HL-60 (cell line): ENCODE measurements around the gene TRUB1.

Experiments used
- TF ChIP-seq, protein P1 (sequence below): IDR thresholded peaks from one replicate; pipeline ENCODE4 v1.5.1; 2011; ENCODE audit warnings: low read length, control low read depth, inconsistent platforms; ENCODE audit not compliant: insufficient read depth
- TF ChIP-seq, protein P2 (sequence below): IDR thresholded peaks from 2 replicates; pipeline ENCODE4 v1.6.1; 2012; ENCODE audit warnings: low read depth; ENCODE audit not compliant: insufficient replicate concordance

DNA sequence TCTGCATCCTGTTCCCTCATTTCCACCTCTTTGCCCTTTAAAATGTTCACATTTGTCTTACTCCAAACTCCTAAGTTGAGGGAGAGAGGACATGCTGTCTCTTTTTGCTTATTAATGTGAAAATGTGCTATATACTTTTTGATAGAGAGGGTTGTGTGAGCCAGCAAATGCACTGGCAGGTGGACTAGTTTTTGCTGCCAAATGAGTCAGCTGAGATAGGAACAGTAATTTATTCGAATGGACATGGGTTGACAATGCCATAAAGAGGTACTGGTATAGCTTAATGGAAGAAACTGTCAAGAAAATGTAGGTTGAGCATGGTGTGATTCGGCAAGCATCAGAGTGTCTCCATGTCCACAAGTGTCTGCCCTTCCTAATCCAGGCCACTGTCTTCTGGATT lies 9.2 kb upstream of the TRUB1 start:
- TF ChIP-seq, protein P1, sequence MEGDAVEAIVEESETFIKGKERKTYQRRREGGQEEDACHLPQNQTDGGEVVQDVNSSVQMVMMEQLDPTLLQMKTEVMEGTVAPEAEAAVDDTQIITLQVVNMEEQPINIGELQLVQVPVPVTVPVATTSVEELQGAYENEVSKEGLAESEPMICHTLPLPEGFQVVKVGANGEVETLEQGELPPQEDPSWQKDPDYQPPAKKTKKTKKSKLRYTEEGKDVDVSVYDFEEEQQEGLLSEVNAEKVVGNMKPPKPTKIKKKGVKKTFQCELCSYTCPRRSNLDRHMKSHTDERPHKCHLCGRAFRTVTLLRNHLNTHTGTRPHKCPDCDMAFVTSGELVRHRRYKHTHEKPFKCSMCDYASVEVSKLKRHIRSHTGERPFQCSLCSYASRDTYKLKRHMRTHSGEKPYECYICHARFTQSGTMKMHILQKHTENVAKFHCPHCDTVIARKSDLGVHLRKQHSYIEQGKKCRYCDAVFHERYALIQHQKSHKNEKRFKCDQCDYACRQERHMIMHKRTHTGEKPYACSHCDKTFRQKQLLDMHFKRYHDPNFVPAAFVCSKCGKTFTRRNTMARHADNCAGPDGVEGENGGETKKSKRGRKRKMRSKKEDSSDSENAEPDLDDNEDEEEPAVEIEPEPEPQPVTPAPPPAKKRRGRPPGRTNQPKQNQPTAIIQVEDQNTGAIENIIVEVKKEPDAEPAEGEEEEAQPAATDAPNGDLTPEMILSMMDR: no peak
- TF ChIP-seq, protein P2, sequence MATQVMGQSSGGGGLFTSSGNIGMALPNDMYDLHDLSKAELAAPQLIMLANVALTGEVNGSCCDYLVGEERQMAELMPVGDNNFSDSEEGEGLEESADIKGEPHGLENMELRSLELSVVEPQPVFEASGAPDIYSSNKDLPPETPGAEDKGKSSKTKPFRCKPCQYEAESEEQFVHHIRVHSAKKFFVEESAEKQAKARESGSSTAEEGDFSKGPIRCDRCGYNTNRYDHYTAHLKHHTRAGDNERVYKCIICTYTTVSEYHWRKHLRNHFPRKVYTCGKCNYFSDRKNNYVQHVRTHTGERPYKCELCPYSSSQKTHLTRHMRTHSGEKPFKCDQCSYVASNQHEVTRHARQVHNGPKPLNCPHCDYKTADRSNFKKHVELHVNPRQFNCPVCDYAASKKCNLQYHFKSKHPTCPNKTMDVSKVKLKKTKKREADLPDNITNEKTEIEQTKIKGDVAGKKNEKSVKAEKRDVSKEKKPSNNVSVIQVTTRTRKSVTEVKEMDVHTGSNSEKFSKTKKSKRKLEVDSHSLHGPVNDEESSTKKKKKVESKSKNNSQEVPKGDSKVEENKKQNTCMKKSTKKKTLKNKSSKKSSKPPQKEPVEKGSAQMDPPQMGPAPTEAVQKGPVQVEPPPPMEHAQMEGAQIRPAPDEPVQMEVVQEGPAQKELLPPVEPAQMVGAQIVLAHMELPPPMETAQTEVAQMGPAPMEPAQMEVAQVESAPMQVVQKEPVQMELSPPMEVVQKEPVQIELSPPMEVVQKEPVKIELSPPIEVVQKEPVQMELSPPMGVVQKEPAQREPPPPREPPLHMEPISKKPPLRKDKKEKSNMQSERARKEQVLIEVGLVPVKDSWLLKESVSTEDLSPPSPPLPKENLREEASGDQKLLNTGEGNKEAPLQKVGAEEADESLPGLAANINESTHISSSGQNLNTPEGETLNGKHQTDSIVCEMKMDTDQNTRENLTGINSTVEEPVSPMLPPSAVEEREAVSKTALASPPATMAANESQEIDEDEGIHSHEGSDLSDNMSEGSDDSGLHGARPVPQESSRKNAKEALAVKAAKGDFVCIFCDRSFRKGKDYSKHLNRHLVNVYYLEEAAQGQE: no peak
